DND-41 (cell line): ENCODE data around the gene NFATC2.

ENCODE experiments used
- ATAC-seq: fragments of 200-7000 bp; cut with Tn5 transposase; 3 replicates; pipeline ENCODE4 v1.9.1; 2021; ENCODE audit warnings: low read depth; ENCODE audit not compliant: insufficient read depth
- DNase-seq: peaks from one replicate; pipeline ENCODE4 v3.0.0-alpha.2; 2020
- H2AFZ ChIP-seq: 2 replicates; pipeline ENCODE4 v1.6.0; 2012; ENCODE audit warnings: low read depth, low read length
- H3K27ac ChIP-seq: 2 replicates; pipeline ENCODE4 v1.5.1; 2012; ENCODE audit warnings: low read length, inconsistent platforms
- H3K27me3 ChIP-seq: fragments of 200-600 bp; sonication (generic); 2 replicates; pipeline ENCODE4 v1.6.0; 2012; ENCODE audit warnings: low read length, mild to moderate bottlenecking, inconsistent platforms; ENCODE audit not compliant: insufficient read depth, poor library complexity
- H3K36me3 ChIP-seq: 2 replicates; pipeline ENCODE4 v1.5.1; 2012; ENCODE audit warnings: low read length, inconsistent platforms; ENCODE audit not compliant: insufficient read depth
- H3K4me1 ChIP-seq: 2 replicates; pipeline ENCODE4 v1.5.1; 2012; ENCODE audit warnings: mild to moderate bottlenecking, low read length; ENCODE audit not compliant: insufficient read depth
- H3K4me2 ChIP-seq: 2 replicates; pipeline ENCODE4 v1.6.0; 2012; ENCODE audit warnings: mild to moderate bottlenecking, moderate library complexity, low read length, inconsistent platforms; ENCODE audit not compliant: insufficient read depth
- H3K4me3 ChIP-seq, 2 experiments: fragments of 200-600 bp in 1 of 2; shearing (Covaris generic) in 1 of 2; 2 replicates each; pipeline ENCODE4 v1.5.1; 2012 to 2016; ENCODE audit warnings: inconsistent platforms in 2 of 2, low read length in 2 of 2, mild to moderate bottlenecking in 2 of 2, low read depth in 1 of 2, moderate library complexity in 1 of 2
- H3K79me2 ChIP-seq: 2 replicates; pipeline ENCODE4 v1.6.0; 2012; ENCODE audit warnings: low read length, inconsistent platforms; ENCODE audit not compliant: insufficient read depth
- H3K9ac ChIP-seq: 2 replicates; pipeline ENCODE4 v1.6.0; 2012; ENCODE audit warnings: low read depth, mild to moderate bottlenecking, inconsistent platforms, low read length, moderate library complexity
- H3K9me3 ChIP-seq: 2 replicates; pipeline ENCODE4 v1.5.1; 2012; ENCODE audit warnings: low read length, moderate library complexity, mild to moderate bottlenecking, inconsistent platforms; ENCODE audit not compliant: insufficient read depth, severe bottlenecking
- H4K20me1 ChIP-seq: 2 replicates; pipeline ENCODE4 v1.6.0; 2012; ENCODE audit warnings: low read length; ENCODE audit not compliant: insufficient read depth
- EZH2 ChIP-seq: IDR thresholded peaks from 3 replicates; pipeline ENCODE4 v1.6.1; 2012; ENCODE audit warnings: borderline replicate concordance, low read depth, mild to moderate bottlenecking, moderate library complexity, low read length, inconsistent platforms; ENCODE audit not compliant: severe bottlenecking
- TF ChIP-seq, protein P1 (sequence below): IDR thresholded peaks from 2 replicates; pipeline ENCODE4 v1.5.1; 2012; ENCODE audit warnings: borderline replicate concordance, low read length, moderate library complexity, mild to moderate bottlenecking; ENCODE audit not compliant: poor library complexity, severe bottlenecking; ENCODE audit errors: extremely low read depth

NFATC2 gene

DNA sequence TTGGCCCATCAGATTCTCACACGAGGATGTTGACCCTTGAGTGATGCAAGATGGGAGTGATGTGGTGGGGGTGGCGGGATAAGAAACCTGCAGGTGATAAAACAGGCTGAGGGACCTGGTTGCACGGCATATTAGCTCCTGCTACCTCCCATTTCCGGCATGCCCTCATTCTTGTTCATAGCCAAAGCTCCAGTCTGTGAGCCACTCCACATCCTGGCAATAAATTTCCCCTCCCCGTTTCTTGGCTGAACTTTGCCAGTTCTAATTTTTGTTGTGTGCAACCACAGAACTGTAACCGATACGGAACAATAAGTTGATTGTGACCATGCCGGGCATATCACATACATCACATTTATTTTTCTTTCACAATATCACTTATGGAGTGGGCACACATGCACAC lies 41.6 kb upstream of the NFATC2 start:
- no peak overlapping the region for H3K9ac ChIP-seq
- TF ChIP-seq EZH2: no peak
- TF ChIP-seq, protein P1, sequence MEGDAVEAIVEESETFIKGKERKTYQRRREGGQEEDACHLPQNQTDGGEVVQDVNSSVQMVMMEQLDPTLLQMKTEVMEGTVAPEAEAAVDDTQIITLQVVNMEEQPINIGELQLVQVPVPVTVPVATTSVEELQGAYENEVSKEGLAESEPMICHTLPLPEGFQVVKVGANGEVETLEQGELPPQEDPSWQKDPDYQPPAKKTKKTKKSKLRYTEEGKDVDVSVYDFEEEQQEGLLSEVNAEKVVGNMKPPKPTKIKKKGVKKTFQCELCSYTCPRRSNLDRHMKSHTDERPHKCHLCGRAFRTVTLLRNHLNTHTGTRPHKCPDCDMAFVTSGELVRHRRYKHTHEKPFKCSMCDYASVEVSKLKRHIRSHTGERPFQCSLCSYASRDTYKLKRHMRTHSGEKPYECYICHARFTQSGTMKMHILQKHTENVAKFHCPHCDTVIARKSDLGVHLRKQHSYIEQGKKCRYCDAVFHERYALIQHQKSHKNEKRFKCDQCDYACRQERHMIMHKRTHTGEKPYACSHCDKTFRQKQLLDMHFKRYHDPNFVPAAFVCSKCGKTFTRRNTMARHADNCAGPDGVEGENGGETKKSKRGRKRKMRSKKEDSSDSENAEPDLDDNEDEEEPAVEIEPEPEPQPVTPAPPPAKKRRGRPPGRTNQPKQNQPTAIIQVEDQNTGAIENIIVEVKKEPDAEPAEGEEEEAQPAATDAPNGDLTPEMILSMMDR: no peak
- H3K4me3 ChIP-seq: no peak overlapping the region
- no peak overlapping the region for H2AFZ ChIP-seq
- H4K20me1 ChIP-seq: no peaks in the 10 kb centered on the region
- H3K27ac ChIP-seq: no peak overlapping the region
- H3K79me2 ChIP-seq: no peaks in the 10 kb centered on the region
- H3K4me1 ChIP-seq: no peaks in the 10 kb centered on the region
- no peak for DNase-seq
- no peaks in the 10 kb centered on the region for H3K9me3 ChIP-seq
- H3K4me2 ChIP-seq: no peak overlapping the region
- no peaks in the 10 kb centered on the region for H3K36me3 ChIP-seq
- no peaks in the 10 kb centered on the region for H3K27me3 ChIP-seq
- ATAC-seq: no peak

DNA sequence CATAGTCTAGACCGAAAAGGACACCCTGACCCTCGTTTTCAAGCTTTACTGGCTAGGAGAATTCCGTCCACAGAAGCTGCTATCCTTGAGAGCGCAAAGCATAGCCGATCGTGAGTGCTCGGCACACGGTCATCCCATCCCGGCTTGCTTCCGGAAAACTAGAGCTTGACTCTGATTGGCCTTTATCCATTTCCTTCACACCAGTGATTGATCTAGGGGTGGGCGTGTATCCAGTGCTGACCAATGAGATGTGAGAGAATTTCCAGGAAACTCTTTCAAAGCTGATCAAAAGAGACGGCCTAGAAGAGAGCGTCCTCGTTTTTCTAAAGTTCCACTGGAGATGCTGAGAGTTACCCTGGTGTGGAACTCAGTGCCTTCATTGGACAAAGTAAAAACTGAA lies 41.0 kb upstream of the NFATC2 start:
- Histone ChIP-seq H3K4me2 (no peak overlapping the region), H3K4me3 (no peak overlapping the region), H3K9me3 (no peaks in the 10 kb centered on the region), H4K20me1 (no peaks in the 10 kb centered on the region), H3K79me2 (no peaks in the 10 kb centered on the region), H3K4me1 (no peaks in the 10 kb centered on the region), H3K9ac (no peak overlapping the region), H2AFZ (no peak overlapping the region), H3K27ac (no peak overlapping the region), H3K27me3 (no peaks in the 10 kb centered on the region), H3K36me3 (no peaks in the 10 kb centered on the region)
- DNase-seq (no peak), ATAC-seq (no peak)
- no peak for TF ChIP-seq EZH2
- TF ChIP-seq, protein P1: no peak

DNA sequence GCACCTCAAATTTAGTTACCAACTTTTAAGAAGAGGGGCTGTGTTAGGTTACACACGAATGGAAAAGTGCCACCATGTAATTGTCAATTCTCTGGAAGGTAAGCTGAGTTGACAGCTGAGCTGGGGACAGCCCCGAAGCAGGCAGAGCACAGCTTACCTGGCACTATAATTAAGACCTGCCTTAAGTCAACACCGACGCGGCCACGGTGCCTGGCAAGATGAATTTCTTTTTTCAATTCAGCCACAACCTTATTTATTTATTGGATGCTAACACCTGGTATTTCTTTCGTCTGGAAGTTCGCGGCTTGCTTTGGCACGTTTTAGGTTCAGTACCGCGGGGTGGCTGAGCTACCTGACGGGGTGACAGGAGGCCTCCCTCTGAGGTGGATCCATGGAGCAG lies 40.6 kb upstream of the NFATC2 start:
- Histone ChIP-seq H4K20me1 (no peaks in the 10 kb centered on the region), H3K4me2 (no peak overlapping the region), H3K4me3 (no peak overlapping the region), H3K27me3 (no peaks in the 10 kb centered on the region), H3K9me3 (no peaks in the 10 kb centered on the region), H3K27ac (no peak overlapping the region), H3K4me1 (no peaks in the 10 kb centered on the region), H3K79me2 (no peaks in the 10 kb centered on the region), H2AFZ (no peak overlapping the region), H3K36me3 (no peaks in the 10 kb centered on the region), H3K9ac (no peak overlapping the region)
- ATAC-seq (no peak), DNase-seq (no peak)
- TF ChIP-seq, protein P1: no peak
- no peak for TF ChIP-seq EZH2

DNA sequence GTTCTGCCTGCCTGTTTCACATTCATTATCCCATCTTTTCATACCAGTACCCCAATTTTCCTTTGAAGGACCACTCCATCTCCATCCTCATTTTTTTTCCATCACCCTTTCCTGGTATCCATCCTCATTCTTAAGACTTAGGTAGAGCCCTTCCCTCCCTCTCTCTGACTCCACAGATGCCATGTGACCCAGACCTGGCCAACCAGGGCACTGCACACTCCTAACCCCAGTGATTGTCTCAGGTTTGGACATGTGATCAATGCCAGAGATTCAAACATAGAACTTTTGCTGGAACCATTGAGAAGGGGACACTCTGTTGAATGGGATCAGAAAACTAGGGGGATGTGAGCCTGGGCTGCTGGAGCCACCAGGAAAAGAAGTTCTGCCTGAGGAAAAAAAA lies 39.1 kb upstream of the NFATC2 start:
- H3K27ac ChIP-seq: no peak overlapping the region
- no peak overlapping the region for H3K4me3 ChIP-seq
- no peaks in the 10 kb centered on the region for H3K79me2 ChIP-seq
- H3K9ac ChIP-seq: no peak overlapping the region
- no peaks in the 10 kb centered on the region for H4K20me1 ChIP-seq
- H3K4me1 ChIP-seq: no peaks in the 10 kb centered on the region
- no peaks in the 10 kb centered on the region for H3K36me3 ChIP-seq
- H2AFZ ChIP-seq: no peak overlapping the region
- DNase-seq (no peak), ATAC-seq (no peak)
- no peaks in the 10 kb centered on the region for H3K27me3 ChIP-seq
- H3K4me2 ChIP-seq: no peak overlapping the region
- H3K9me3 ChIP-seq: no peaks in the 10 kb centered on the region
- TF ChIP-seq, protein P1: no peak
- no peak for TF ChIP-seq EZH2
